CD8-positive, alpha-beta memory T cell (primary cell): ENCODE measurements around the gene MUL1. TPM values are rescaled to one million over a fixed set of nuclear protein-coding genes. Genes with fewer than 3 reads are reported as not detected.
A peak's percentile ranks its signal among the peaks of the same experiment; 100 is the strongest.

Source experiments
- CTCF ChIA-PET: fragments of 350-600 bp; sonication (Branson Sonifier 250); formaldehyde crosslinking; loops from one replicate; lab custom pipeline; 2021; ENCODE audit warnings: antibody characterized with exemption; lab: Charles Lee
- POLR2A ChIA-PET: fragments of 350-600 bp; sonication (Branson Sonifier 250); formaldehyde crosslinking; loops from one replicate; lab custom pipeline; 2021; ENCODE audit warnings: antibody characterized with exemption; lab: Charles Lee
- DNase-seq, 5 donors: peaks; one replicate each; pipeline versions ENCODE4 v3.0.0 to v3.0.0-alpha.2; 2020 to 2022; ENCODE audit warnings: mixed read lengths in 1 of 5
- H3K27ac ChIP-seq: one replicate; pipeline ENCODE4 v1.7.0; 2013; ENCODE audit warnings: low read depth, mild to moderate bottlenecking, low read length, moderate library complexity
- H3K27me3 ChIP-seq: 2 replicates; pipeline ENCODE4 v1.7.0; 2013; ENCODE audit warnings: low read length, mild to moderate bottlenecking; ENCODE audit not compliant: insufficient read depth, poor library complexity, severe bottlenecking
- H3K36me3 ChIP-seq: 2 replicates; pipeline ENCODE4 v1.7.0; 2013; ENCODE audit warnings: mild to moderate bottlenecking, low read length, moderate library complexity; ENCODE audit not compliant: insufficient read depth
- H3K4me1 ChIP-seq: 2 replicates; pipeline ENCODE4 v1.7.0; 2013; ENCODE audit warnings: mild to moderate bottlenecking, low read length, moderate library complexity; ENCODE audit not compliant: insufficient read depth
- H3K4me3 ChIP-seq: 2 replicates; pipeline ENCODE4 v1.7.0; 2013; ENCODE audit warnings: mild to moderate bottlenecking, low read length
- H3K9me3 ChIP-seq: 2 replicates; pipeline ENCODE4 v1.7.0; 2013; ENCODE audit warnings: mild to moderate bottlenecking, low read length
- H3K27ac Mint-ChIP-seq, 8 donors: one replicate each; pipeline ENCODE4 v1.8.0; 2020 to 2021; ENCODE audit warnings: mixed read lengths in 8 of 8, mild to moderate bottlenecking in 6 of 8, inconsistent platforms in 3 of 8, moderate library complexity in 3 of 8
- H3K27me3 Mint-ChIP-seq, 2 donors: one replicate each; pipeline ENCODE4 v1.8.0; 2020 to 2021; ENCODE audit warnings: mixed read lengths in 2 of 2, mild to moderate bottlenecking in 1 of 2, moderate library complexity in 1 of 2
- H3K36me3 Mint-ChIP-seq, 3 donors: one replicate each; pipeline ENCODE4 v1.8.0; 2020 to 2021; ENCODE audit warnings: mixed read lengths in 3 of 3, inconsistent platforms in 1 of 3, mild to moderate bottlenecking in 1 of 3
- H3K4me1 Mint-ChIP-seq, 3 donors: one replicate each; pipeline ENCODE4 v1.8.0; 2020 to 2021; ENCODE audit warnings: mixed read lengths in 3 of 3, inconsistent platforms in 1 of 3, mild to moderate bottlenecking in 1 of 3
- H3K4me3 Mint-ChIP-seq, 7 donors: one replicate each; pipeline ENCODE4 v1.8.0; 2020 to 2021; ENCODE audit warnings: mixed read lengths in 7 of 7, mild to moderate bottlenecking in 6 of 7, moderate library complexity in 4 of 7, inconsistent platforms in 2 of 7
- H3K9me3 Mint-ChIP-seq, 5 donors: one replicate each; pipeline ENCODE4 v1.8.0; 2020 to 2022; ENCODE audit warnings: mixed read lengths in 5 of 5, mild to moderate bottlenecking in 3 of 5, moderate library complexity in 2 of 5, inconsistent platforms in 1 of 5
- polyA plus RNA-seq: library from polyadenylated mRNA; unstranded; fragments of 300-500 nt; fragmentation: Illumina TruSeq; gene quantifications from one replicate; pipeline ENCODE4 v1.2.3, GENCODE V29; 2021
- total RNA-seq, 2 experiments: library from RNA; stranded (reverse); gene quantifications; one replicate each; pipeline ENCODE4 v1.2.3, GENCODE V29; 2021

Gene MUL1
- total and polyA plus RNA-seq, 3 experiments from 2014 or later = 21.3 to 42.2 (median 23.3) TPM

GRCh38 chr1:20481643-20482498 lies 26.1 kb downstream of the MUL1 start:
- H3K27me3 ChIP-seq = peaks cover 42% of the 10 kb centered on the region
- POLR2A ChIA-PET = no interaction called here

GRCh38 chr1:20480951-20481617 lies 26.9 kb downstream of the MUL1 start:
- H3K27me3 ChIP-seq = peaks cover 50% of the 10 kb centered on the region
- H3K27ac ChIP-seq = no peak overlapping the region
- peaks cover 16% of the 10 kb centered on the region for H3K4me1 ChIP-seq
- no peak for DNase-seq
- Mint-ChIP-seq H3K4me1 (peaks cover 10 to 16% (median 10%) of the 10 kb centered on the region in 3 donors), H3K9me3 (no peaks in the 10 kb centered on the region), H3K4me3 (no peak overlapping the region), H3K27ac (no peak overlapping the region), H3K27me3 (peaks cover 52 to 78% of the 10 kb centered on the region in 2 donors), H3K36me3 (peaks cover 0 to 2% (median 2%) of the 10 kb centered on the region in 3 donors)
- H3K9me3 ChIP-seq = no peaks in the 10 kb centered on the region
- POLR2A ChIA-PET = no interaction called here
- no peaks in the 10 kb centered on the region for H3K36me3 ChIP-seq
- H3K4me3 ChIP-seq = no peak overlapping the region
- CTCF ChIA-PET = interaction anchor here (1.2 to 1.4 kb wide), 3 partner anchors 9 to 13 kb away, joined by 3 read pairs; no protein-coding TSS in a partner anchor

More at GRCh38 chr1:20481643-20482498, 26.1 kb downstream of the MUL1 start:
- peaks cover 48 to 72% of the 10 kb centered on the region in 2 donors for H3K27me3 Mint-ChIP-seq
- H3K36me3 Mint-ChIP-seq = peaks cover 0 to 2% (median 2%) of the 10 kb centered on the region in 3 donors
- H3K27ac Mint-ChIP-seq = no peak overlapping the region
- H3K4me3 Mint-ChIP-seq = peak overlapping the region in 1 of 7 donors; percentile 66
- H3K4me1 Mint-ChIP-seq = peaks cover 10 to 16% (median 10%) of the 10 kb centered on the region in 3 donors
- Histone ChIP-seq H3K4me1 (peaks cover 16% of the 10 kb centered on the region), H3K36me3 (no peaks in the 10 kb centered on the region), H3K4me3 (no peak overlapping the region), H3K9me3 (no peaks in the 10 kb centered on the region), H3K27ac (no peak overlapping the region)
- no peaks in the 10 kb centered on the region for H3K9me3 Mint-ChIP-seq
- no peak for DNase-seq
- CTCF ChIA-PET = interaction anchor here (1.4 kb wide), 1 partner anchor 10 kb away, joined by 3 read pairs; no protein-coding TSS in a partner anchor

GRCh38 chr1:20480243-20480944 lies 27.6 kb downstream of the MUL1 start:
- Histone ChIP-seq H3K27me3 (peaks cover 52% of the 10 kb centered on the region), H3K9me3 (no peaks in the 10 kb centered on the region), H3K36me3 (no peaks in the 10 kb centered on the region), H3K4me1 (peaks cover 16% of the 10 kb centered on the region), H3K27ac (no peak overlapping the region), H3K4me3 (no peak overlapping the region)
- Mint-ChIP-seq H3K36me3 (peaks cover 0 to 2% (median 2%) of the 10 kb centered on the region in 3 donors), H3K27me3 (peaks cover 56 to 84% of the 10 kb centered on the region in 2 donors), H3K27ac (peak overlapping the region in 1 of 8 donors; percentile 61), H3K9me3 (no peaks in the 10 kb centered on the region), H3K4me3 (peak overlapping the region in 1 of 7 donors; percentile 12), H3K4me1 (peaks cover 10 to 16% (median 10%) of the 10 kb centered on the region in 3 donors)
- ChIA-PET POLR2A (no interaction called here), CTCF (interaction anchor here (1.2 to 1.4 kb wide), 3 partner anchors 8 to 14 kb away, joined by 3 read pairs; no protein-coding TSS in a partner anchor)
- no peak for DNase-seq

- ChIA-PET POLR2A (no interaction called here), CTCF (interaction anchor here (1.3 kb wide), 1 partner anchor 12 kb away, joined by 3 read pairs; no protein-coding TSS in a partner anchor)
- no peaks in the 10 kb centered on the region for H3K36me3 ChIP-seq
- H3K9me3 ChIP-seq = no peaks in the 10 kb centered on the region
- H3K4me3 ChIP-seq = no peak overlapping the region
- H3K4me1 ChIP-seq = peaks cover 14% of the 10 kb centered on the region
- no peak overlapping the region for H3K27ac ChIP-seq
- H3K9me3 Mint-ChIP-seq = no peaks in the 10 kb centered on the region
- H3K27me3 ChIP-seq = peaks cover 51% of the 10 kb centered on the region
- H3K4me1 Mint-ChIP-seq = peaks cover 10 to 16% (median 10%) of the 10 kb centered on the region in 3 donors
- peaks cover 0 to 2% (median 2%) of the 10 kb centered on the region in 3 donors for H3K36me3 Mint-ChIP-seq
- peaks cover 61 to 90% of the 10 kb centered on the region in 2 donors for H3K27me3 Mint-ChIP-seq
- H3K27ac Mint-ChIP-seq = peak overlapping the region in 1 of 8 donors; percentile 61
- no peak for DNase-seq
- H3K4me3 Mint-ChIP-seq = peak overlapping the region in 2 of 7 donors; percentile 12 to 16
These were observed 28.1 kb downstream of the MUL1 start for GRCh38 chr1:20479840-20480239.

DNA sequence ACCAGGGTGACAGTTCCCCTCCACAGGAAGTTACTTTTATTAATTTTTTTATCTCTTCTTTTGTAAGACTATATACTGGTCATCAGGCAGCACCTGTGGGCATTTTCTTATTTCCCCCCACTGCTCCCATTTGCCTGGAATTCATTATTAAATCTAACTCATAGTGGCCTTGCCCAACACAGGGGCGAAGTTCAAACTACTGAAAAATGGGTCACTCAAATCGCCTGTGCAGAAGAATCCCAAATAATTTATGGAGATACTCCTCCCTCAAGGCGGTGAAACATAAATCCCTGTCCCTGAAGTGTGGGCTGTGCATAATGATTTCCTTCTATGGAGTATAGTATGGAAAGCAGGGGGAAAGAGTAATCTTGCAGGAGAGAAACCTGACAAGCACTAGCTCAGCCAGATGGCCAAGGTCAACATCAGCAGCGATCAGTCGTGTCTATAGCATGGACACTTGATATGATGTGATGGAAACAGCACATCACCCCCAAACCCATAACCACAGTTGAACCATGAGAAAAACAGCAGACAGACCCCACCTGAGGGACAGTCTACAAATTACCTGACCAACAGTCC lies 29.8 kb downstream of the MUL1 start:
- Histone ChIP-seq H3K27ac (no peak overlapping the region), H3K36me3 (no peaks in the 10 kb centered on the region), H3K4me1 (no peaks in the 10 kb centered on the region), H3K4me3 (no peak overlapping the region), H3K27me3 (peaks cover 37% of the 10 kb centered on the region), H3K9me3 (no peaks in the 10 kb centered on the region)
- Mint-ChIP-seq H3K4me3 (peak overlapping the region in 1 of 7 donors; percentile 54), H3K4me1 (no peaks in the 10 kb centered on the region), H3K9me3 (no peaks in the 10 kb centered on the region), H3K27ac (no peak overlapping the region), H3K27me3 (peaks cover 64 to 93% of the 10 kb centered on the region in 2 donors), H3K36me3 (no peaks in the 10 kb centered on the region)
- POLR2A ChIA-PET = no interaction called here
- DNase-seq = no peak
- CTCF ChIA-PET = no interaction called here

GRCh38 chr1:20477348-20478056 lies 30.4 kb downstream of the MUL1 start:
- Histone ChIP-seq H3K36me3 (no peaks in the 10 kb centered on the region), H3K27me3 (peaks cover 37% of the 10 kb centered on the region), H3K27ac (no peak overlapping the region), H3K4me3 (no peak overlapping the region), H3K4me1 (no peaks in the 10 kb centered on the region), H3K9me3 (no peaks in the 10 kb centered on the region)
- Mint-ChIP-seq H3K27ac (no peak overlapping the region), H3K4me1 (no peaks in the 10 kb centered on the region), H3K4me3 (no peak overlapping the region), H3K36me3 (no peaks in the 10 kb centered on the region), H3K27me3 (peaks cover 66 to 90% of the 10 kb centered on the region in 2 donors), H3K9me3 (no peaks in the 10 kb centered on the region)
- CTCF ChIA-PET = no interaction called here
- peak in 1 of 5 donors; percentile 27 for DNase-seq
- POLR2A ChIA-PET = no interaction called here
